Fibroblast of peridontal ligament (primary cell): ENCODE data around the gene RPS5.
"Not testable (repeated sequence)": the region's sequence is repeated elsewhere in the genome, so short reads cannot be mapped to it uniquely, and the experiment has no call there.

Experiments used
- DNase-seq: peaks from one replicate; pipeline ENCODE4 v3.0.0-alpha.2; 2010; ENCODE audit errors: extremely low read depth

The RPS5 gene

DNA sequence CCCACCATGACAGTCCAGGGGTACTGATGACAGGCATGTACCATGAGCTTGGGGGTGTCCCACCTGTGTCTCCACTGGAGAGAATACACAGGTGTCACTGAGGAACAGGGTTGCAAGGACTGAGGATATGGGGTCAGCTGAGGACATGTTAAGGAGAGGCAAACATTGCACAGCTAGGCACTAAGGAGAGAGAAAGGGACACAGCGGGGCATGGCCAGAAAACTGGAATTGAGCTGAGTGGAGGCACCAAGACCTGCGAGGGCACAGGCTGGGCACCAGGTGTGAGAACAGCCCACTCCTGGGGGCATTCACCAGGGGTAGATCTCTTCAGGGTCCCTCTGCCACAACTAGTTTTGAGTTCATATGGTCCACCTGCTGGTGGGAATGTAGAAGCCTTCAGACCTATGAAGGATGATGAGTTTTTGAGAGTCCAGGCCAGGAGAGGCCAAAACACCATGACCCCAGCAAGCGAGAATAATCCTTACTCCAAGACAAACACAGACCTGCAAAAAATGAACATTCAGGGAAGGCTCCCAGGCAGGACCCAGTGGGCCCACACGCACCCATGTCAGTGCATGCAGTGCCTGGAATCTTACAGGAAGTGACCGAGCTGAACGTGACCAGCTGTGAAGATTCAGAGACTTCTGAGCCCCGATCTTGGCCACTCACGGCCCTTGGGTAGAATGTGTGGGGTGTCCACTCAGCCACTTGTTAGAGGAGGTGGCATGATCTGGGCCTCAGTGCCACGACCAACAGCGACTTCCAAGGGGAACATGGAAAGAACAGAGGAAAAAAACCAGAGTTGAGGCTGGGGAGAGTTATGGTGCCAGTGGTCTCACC is 20.0 kb downstream of the RPS5 start:
- DNase-seq: no peak

- no peak for DNase-seq
Measured at GRCh38 chr19:58407658-58408151, 20.6 kb downstream of the RPS5 start.

- DNase-seq: peak; percentile 92
Measured at GRCh38 chr19:58408152-58409009, 21.3 kb downstream of the RPS5 start, which contains the start of gene ZNF584. Gene ZNF584, plus strand, starts transcription at chr19:58408649. Its CDS starts 499 bp downstream, at chr19:58409148.

- DNase-seq: no peak
Measured at GRCh38 chr19:58409010-58409790, 22.1 kb downstream of the RPS5 start.

DNA sequence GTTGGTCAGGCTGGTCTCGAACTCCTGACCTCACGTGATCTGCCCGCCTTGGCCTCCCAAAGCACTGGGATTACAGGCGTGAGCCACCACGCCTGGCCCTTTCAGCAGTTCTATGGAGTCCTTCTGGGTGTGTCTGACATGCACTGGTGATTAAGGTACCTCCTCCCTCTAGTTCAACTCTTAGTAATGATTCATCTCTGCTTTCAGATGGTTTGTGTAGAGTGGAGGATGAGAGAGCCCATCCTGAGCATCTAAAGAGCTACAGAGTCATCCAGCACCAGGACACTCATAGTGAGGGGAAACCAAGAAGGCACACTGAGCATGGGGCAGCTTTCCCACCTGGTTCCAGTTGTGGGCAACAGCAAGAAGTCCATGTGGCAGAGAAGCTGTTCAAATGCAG is 29.5 kb downstream of the RPS5 start:
- no peak for DNase-seq

GRCh38 chr19:58417071-58417470 is 30.0 kb downstream of the RPS5 start:
- DNase-seq: no peak

DNA sequence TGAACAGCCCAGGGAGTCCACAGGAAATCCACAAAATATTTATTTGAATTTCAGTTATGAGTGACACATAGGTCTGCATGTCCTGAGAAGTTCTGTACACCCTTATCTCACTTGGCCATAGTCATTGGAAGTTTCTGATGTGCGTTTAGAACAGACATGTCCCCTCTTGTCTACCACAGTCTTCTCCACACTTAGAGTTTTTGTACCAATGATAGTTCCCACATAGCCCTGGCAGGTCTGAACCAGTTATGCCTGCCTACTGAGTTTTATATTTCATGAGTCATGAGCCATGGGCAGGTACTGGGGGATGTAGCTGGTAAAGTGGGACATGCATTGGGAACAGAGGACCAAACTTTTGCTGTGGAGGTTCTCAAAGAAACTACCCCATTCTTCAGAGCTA is 41.5 kb downstream of the RPS5 start:
- no peak for DNase-seq

GRCh38 chr19:58429745-58430144 is 42.7 kb downstream of the RPS5 start:
- DNase-seq: no peak

DNA sequence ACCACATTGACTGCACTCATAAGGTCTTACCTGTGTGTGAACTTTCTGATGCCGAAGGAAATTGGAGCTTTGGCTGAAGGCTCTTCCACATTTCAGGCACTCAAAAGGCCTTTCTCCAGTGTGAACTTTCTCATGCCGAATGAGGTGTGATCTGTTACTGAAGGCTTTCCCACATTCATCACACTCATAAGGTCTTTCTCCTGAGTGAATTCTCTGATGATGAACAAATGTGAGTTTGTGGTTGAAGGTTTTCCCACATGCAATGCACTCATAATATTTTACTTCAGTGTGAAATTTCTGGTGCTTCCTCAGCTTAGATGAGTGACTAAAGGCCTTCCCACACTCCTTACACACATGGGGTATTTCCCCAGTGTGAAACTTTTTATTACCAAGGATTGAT is 47.1 kb downstream of the RPS5 start:
- DNase-seq: peak; percentile 15

GRCh38 chr19:58439576-58440554 is 52.8 kb downstream of the RPS5 start, which contains the start of gene ZNF132:
Gene ZNF132, minus strand, starts transcription at chr19:58440153. Its CDS starts 332 bp downstream, at chr19:58439821.
- peak; percentile 100 for DNase-seq

DNA sequence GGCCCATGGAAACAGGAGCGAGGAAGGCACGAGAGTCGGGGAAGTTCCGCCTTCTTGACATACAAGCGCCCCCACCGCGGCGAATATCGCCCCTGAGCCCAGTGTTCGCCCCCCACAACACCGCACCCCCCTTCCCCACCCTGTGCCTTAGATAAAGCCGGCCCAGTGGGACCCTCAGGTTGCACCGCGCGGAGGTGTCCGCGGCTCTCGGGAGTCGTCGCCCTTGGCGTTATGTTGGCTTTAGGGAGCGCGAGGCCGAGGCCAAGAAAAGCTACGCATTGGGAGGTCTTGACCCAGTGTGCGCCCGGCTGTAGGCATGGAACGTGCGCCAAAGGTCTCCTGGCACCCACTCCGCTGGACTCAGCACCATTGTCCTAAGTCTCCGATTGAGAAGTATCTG is 53.5 kb downstream of the RPS5 start:
- DNase-seq: no peak

- not testable (repeated sequence) for DNase-seq
Measured at GRCh38 chr19:58442986-58443385, 55.9 kb downstream of the RPS5 start.
